ENCODE data around the gene C19orf73.
"Not testable (repeated sequence)": the region's sequence is repeated elsewhere in the genome, so short reads cannot be mapped to it uniquely, and the experiment has no call there.

C19orf73 gene

DNA sequence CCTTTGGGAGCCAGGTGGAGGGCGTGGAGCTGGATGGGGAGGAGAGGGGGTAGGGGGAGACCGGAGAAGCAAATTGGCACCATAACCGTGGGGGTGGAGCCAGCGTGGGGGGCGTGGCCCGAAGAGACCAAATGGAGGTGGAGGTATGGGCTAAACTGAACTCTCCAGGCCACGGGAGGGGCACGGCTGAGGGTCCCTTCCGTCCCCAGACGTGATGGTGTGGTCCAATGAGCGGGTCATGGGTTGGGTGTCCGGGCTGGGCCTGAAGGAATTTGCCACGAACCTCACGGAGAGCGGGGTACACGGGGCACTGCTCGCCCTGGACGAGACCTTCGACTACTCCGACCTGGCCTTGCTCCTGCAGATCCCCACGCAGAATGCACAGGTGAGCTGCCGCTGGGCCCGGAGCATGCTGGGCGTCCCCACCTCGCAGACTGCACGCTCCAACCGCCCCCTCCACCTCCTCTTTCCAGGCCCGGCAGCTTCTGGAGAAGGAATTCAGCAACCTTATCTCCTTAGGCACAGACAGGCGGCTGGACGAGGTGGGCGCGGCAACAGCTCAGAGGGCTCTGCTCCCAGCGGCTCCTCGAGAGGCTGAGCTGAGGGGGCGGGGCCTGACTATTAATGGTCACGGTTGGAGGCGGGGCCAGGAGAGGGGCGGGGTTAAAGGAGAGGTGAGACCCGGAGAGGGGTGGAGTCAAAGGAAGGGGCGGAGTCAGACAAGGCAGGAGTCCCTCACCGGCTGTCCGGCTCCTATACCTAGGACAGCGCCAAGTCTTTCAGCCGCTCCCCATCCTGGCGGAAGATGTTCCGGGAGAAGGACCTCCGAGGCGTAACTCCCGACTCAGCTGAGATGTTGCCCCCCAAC lies 30.1 kb upstream of the C19orf73 start:
- DNase-seq, result peak; percentile 28 to 80 (median 58)

DNA sequence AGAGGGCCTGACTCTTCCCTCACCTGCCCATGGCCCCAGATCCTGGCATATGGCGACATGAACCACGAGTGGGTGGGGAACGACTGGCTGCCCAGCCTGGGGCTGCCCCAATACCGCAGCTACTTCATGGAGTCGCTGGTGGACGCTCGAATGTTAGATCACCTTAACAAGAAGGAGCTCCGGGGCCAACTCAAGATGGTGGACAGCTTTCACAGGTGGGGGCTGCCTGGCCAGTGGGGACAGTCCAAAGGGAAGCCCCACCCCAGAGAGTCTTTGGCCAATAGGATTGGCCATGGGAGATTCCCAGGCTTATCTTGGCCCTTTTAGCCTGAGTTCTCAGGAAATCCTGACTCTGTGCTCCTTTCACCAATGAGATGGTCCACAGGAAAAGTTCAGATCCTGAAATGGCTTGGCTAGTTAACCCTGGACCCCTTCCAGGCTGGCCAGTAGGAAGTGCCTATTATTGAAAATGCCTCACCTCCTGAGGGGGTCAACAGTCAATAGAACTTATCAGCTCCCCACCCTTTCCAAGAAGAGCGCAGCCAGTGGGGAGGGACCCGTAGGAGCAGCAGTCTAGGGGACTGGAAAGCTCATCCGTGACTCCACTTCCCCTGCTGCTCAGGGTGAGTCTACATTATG lies 29.2 kb upstream of the C19orf73 start:
- no peak for DNase-seq

DNA sequence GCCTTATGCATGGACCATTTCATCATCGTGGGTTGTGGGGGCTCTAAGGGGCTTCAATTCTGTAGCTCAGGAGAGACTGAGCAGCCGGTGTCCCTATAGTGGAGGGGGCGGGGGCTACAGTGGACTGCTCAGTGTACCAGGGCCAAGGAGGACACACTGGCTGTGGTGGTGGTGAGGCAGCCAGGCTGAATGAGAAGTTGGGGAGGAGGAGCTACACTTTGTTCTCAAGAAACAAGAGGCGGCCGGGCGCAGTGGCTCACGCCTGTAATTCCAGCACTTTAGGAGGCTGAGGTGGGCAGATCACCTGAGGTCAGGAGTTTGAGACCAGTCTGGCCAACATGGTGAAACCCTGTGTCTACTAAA lies 27.4 kb upstream of the C19orf73 start:
- peak in 1 of 6 experiments; percentile 32 for DNase-seq

- peak; percentile 55 to 82 (median 74) for DNase-seq
Measured at GRCh38 chr19:49145573-49146407, 26.8 kb upstream of the C19orf73 start.

DNA sequence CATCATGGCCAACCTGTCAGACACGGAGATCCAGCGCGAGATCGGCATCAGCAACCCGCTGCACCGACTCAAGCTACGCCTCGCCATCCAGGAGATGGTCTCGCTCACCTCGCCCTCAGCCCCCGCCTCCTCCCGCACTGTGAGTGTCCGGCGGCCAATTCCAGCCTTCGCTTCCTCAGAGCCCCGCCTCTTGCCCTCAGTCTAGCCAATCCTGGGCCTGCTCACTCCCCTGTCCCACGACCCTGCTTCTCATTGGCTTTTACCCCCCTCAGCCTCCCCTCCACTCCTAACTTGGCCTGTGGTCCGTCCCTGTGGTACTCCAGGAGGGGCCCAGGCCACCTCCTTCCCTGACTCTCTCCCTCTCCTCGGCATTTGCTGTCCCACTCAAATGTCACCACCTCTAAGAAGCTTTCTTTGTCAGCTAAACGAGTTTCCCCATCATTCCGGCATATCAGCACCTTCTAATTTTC lies 24.0 kb upstream of the C19orf73 start:
- peak in 5 of 6 experiments; percentile 12 to 37 (median 34) for DNase-seq

GRCh38 chr19:49141352-49141751 lies 22.4 kb upstream of the C19orf73 start:
- no peak for DNase-seq

DNA sequence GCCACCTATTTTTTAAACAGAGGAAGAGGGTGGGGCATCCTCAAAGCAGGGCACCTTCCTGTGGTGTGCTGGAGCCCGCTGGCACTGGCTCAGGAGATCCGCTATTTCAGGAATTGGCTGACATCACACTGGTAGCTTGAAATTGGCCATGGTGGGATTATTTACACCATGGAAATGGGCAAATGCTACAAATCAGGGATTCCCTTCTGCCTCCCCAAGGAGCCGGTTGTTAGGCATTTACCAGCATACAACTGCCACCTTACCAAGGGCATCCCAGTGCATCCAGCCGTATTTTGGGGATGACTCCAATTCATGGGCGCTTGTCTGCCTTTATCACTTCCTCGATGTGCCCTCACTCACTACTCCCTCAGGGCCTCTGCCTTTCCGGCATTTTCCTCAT lies 22.0 kb upstream of the C19orf73 start:
- no peak for DNase-seq

DNA sequence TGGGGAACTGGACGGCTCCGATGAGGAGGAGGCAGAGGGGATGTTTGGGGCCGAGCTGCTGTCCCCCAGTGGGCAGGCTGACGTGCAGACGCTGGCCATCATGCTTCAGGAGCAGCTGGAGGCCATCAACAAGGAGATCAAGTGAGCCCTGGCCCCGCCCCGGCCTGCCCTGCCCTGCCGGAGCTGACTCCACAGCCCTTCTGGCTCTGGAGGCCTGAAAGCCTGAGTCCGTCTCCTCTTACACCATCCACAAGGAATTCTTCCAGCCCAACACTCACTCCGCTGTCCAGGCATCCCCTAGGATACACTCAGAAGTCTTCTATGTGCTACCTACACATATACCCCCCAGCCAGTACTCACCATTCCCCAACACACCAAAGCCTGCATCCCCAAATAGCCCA lies 17.8 kb upstream of the C19orf73 start:
- no peak for DNase-seq

DNA sequence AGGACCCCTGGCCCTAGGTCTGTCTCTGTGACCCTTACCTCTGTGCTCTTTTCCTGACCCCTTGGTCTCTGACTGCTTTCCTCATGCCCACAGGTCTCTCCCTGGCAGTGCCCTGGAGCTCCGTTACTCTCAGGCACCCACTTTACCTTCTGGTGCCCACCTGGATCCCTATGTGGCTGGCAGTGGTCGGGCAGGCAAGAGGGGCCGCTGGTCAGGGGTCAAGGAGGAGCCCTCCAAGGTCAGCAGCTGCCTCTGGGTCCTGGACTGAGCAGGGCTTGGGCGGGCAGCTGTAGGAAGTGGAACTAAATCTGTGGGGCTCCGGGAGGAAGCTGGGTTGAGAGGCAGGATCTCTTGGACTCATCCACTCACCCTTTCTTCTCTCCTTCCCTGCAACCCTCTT lies 16.7 kb upstream of the C19orf73 start:
- DNase-seq, result no peak

DNA sequence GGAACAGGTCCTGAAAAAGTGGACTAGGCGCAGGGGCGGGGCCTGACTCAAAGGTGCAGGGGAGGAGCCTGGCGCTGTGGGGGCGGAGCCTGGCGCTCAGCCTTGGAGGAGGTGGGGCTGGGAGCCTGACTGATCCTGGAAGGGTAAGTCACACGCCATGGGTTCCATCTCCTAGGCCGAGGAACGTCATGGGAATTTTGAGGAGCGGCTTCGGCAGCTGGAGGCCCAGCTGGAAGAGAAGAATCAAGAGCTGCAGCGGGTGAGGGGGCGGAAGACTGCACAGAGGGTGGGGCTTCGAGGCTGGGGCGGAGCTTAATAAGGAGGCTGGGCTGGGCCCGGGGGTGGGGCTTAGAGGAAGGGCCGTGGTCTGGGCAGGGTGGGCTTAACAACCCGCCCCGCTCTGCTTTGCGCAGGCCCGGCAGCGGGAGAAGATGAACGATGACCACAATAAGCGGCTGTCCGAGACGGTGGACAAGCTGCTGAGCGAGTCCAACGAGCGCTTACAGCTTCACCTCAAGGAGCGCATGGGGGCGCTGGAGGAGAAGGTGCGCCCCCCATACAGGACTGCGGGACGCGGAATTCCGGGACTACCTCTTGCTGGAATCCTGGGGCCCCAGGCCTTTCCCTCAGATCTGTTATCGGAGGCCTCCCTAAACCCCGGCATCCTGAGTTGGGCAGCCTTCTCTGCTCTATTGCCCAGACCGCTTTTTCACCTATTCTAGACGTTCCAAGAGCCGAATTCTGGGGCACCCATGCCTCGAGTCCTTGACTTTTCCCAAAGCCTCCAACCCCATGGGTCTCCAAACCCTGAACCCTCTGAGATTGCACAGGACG lies 14.9 kb upstream of the C19orf73 start:
- peak; percentile 35 to 62 (median 48) for DNase-seq

DNA sequence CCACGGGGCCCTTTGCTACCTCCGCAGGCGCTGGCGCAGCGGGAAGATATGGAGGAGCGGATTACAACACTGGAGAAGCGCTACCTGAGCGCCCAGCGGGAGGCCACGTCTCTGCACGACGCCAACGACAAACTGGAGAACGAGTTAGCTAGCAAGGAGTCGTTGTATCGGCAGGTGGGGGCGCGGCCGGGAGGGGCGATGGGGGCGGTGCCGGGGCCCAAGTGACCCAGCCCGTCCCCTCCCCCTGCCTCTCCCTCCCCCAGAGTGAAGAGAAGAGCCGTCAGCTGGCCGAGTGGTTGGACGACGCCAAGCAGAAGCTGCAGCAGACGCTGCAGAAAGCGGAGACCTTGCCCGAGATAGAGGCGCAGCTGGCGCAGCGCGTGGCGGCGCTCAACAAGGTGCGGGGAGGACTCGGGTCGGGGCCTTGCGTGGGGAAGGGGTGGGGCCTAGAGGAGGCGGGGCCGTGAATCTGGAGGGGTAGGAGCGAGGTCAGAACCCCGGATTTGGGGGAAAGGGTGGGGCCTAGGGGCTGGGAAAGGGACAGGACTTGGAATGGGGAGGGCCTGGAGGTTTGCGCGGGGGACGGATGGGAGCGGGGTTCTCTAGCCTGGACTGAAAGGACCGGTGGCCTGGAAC lies 14.1 kb upstream of the C19orf73 start:
- peak in 5 of 6 experiments; percentile 26 to 58 (median 46) for DNase-seq

- no peak for DNase-seq
Measured at GRCh38 chr19:49130325-49130724, 11.4 kb upstream of the C19orf73 start.

- no peak for DNase-seq
Measured at GRCh38 chr19:49129238-49129583, 10.3 kb upstream of the C19orf73 start.

GRCh38 chr19:49128545-49129237 lies 9.7 kb upstream of the C19orf73 start:
- DNase-seq, result no peak

GRCh38 chr19:49127674-49128544 lies 9.0 kb upstream of the C19orf73 start:
- peak; percentile 92 to 97 (median 95) for DNase-seq

DNA sequence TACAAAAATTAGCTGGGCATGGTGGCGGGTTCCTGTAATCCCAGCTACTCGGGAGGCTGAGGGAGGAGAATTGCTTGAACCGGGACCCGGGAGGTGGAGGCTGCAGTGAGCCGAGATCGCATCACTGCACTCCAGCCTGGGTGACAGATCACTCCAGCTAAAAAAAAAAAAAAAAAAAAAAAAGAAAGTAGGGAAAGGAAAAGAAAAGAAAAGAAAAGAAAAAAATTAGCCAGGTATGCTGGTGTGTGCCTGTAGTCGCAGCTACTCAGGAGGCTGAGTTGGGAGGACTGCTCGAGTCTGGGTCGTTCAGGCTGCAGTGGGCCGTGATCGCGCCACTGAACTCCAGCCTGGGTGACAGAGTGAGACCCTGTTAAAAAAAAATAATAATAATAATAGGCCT lies 8.3 kb upstream of the C19orf73 start:
- not testable (repeated sequence) for DNase-seq

DNA sequence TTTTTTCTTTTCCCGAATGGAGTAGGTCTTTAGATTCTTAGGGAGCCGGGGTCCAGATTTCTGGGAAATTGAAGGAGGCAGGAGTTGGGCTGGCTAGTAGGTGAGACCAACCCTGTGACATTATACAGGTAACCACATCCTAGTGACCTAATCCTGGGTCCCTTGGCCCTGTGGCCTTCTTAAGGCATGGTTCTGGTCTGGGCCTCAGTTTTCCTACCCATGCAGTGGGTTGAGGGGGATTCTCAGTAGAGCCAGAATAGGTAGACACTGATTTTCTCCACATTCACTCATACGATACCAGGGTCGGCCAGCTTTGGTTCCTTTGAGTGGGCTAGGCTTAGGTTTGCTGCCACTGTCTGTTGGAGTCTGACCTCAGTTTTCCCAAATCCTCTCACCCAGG lies 7.6 kb upstream of the C19orf73 start:
- DNase-seq, result no peak

GRCh38 chr19:49125025-49125731 lies 6.2 kb upstream of the C19orf73 start:
- DNase-seq, result no peak

DNA sequence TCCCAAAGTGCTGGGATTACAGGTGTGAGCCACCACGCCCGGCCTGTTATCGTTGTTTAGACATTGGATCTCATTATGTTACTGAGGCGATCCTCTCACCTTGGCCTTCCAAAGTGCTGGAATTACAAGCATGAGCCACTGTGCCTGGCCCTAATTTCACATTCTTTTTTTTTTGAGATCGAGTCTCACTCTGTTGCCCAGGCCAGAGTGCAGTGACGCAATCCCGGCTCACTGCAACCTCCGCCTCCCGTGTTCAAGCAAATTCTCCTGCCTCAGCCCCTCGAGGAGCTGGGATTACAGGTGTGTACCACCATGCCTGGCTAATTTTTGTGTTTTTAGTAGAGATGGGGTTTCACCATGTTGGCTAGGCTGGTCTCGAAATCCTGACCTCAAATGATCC lies 4.3 kb upstream of the C19orf73 start:
- DNase-seq, result not testable (repeated sequence)

GRCh38 chr19:49121841-49122240 lies 2.9 kb upstream of the C19orf73 start:
- DNase-seq, result not testable (repeated sequence)

Data from stimulated activated naive CD4-positive, alpha-beta T cell (primary cell).